GM19043 (cell line): Measurements from ENCODE around the gene EPHA4.

Experiments
- ATAC-seq: cut with Tn5 transposase; IDR thresholded peaks from one replicate; pipeline ENCODE4 v1.9.1; 2021; ENCODE audit warnings: low read depth; ENCODE audit not compliant: unreplicated experiment

Gene EPHA4

GRCh38 chr2:221415789-221416188 lies 156.3 kb downstream of the EPHA4 start:
- ATAC-seq: no peak

- ATAC-seq: no peak
Measured at GRCh38 chr2:221412978-221413377, 159.1 kb downstream of the EPHA4 start.

- ATAC-seq: no peak
Measured at GRCh38 chr2:221410487-221410886, 161.6 kb downstream of the EPHA4 start.

- ATAC-seq: no peak
Measured at GRCh38 chr2:221407765-221408164, 164.3 kb downstream of the EPHA4 start.

- ATAC-seq: no peak
Measured at GRCh38 chr2:221405521-221405920, 166.6 kb downstream of the EPHA4 start.

GRCh38 chr2:221402072-221402471 lies 170.0 kb downstream of the EPHA4 start:
- ATAC-seq: no peak

- no peak for ATAC-seq
Measured at GRCh38 chr2:221400411-221400810, 171.7 kb downstream of the EPHA4 start.

- no peak for ATAC-seq
Measured at GRCh38 chr2:221399183-221399582, 172.9 kb downstream of the EPHA4 start.

- ATAC-seq: no peak
Measured at GRCh38 chr2:221397187-221397586, 174.9 kb downstream of the EPHA4 start.

- ATAC-seq: no peak
Measured at GRCh38 chr2:221392228-221392881, 179.7 kb downstream of the EPHA4 start.

- ATAC-seq: no peak
Measured at GRCh38 chr2:221390878-221391277, 181.2 kb downstream of the EPHA4 start.

- ATAC-seq: no peak
Measured at GRCh38 chr2:221389904-221390303, 182.2 kb downstream of the EPHA4 start.

- no peak for ATAC-seq
Measured at GRCh38 chr2:221389421-221389820, 182.7 kb downstream of the EPHA4 start.

GRCh38 chr2:221388891-221389290 lies 183.2 kb downstream of the EPHA4 start:
- ATAC-seq: no peak

GRCh38 chr2:221385716-221386115 lies 186.4 kb downstream of the EPHA4 start:
- no peak for ATAC-seq

GRCh38 chr2:221381928-221382488 lies 190.1 kb downstream of the EPHA4 start:
- ATAC-seq: no peak

- no peak for ATAC-seq
Measured at GRCh38 chr2:221380686-221381085, 191.4 kb downstream of the EPHA4 start.

GRCh38 chr2:221380062-221380461 lies 192.0 kb downstream of the EPHA4 start:
- ATAC-seq: no peak

- ATAC-seq: no peak
Measured at GRCh38 chr2:221377597-221377996, 194.5 kb downstream of the EPHA4 start.

- no peak for ATAC-seq
Measured at GRCh38 chr2:221377066-221377465, 195.0 kb downstream of the EPHA4 start.

GRCh38 chr2:221374234-221374633 lies 197.9 kb downstream of the EPHA4 start:
- ATAC-seq: no peak

- ATAC-seq: no peak
Measured at GRCh38 chr2:221372907-221373306, 199.2 kb downstream of the EPHA4 start.
